Cardiac muscle cell (in vitro differentiated cells and primary cell): Measurements from ENCODE around the gene PPP1CC. TPM values are rescaled to one million over a fixed set of nuclear protein-coding genes. Genes with fewer than 3 reads are reported as not detected.

Experiments
- DNase-seq, 2 donors: peaks; one replicate each; pipeline versions ENCODE4 v3.0.0 to v3.0.0-alpha.2; 2010 to 2017; ENCODE audit warnings: low read depth in 1 of 2, low spot score in 1 of 2
- H3K27ac ChIP-seq: fragments of 200-600 bp; sonication (generic); 2 replicates; pipeline ENCODE4 v1.5.1; 2016
- H3K27me3 ChIP-seq: fragments of 200-600 bp; sonication (generic); 2 replicates; pipeline ENCODE4 v1.6.0; 2016; ENCODE audit warnings: control low read depth
- H3K36me3 ChIP-seq: fragments of 200-600 bp; sonication (generic); 2 replicates; pipeline ENCODE4 v1.5.1; 2016; ENCODE audit warnings: control low read depth
- H3K4me1 ChIP-seq: fragments of 200-600 bp; sonication (generic); 2 replicates; pipeline ENCODE4 v1.8.1; 2017; ENCODE audit warnings: low read depth, mild to moderate bottlenecking, mixed run types
- H3K4me3 ChIP-seq: fragments of 200-600 bp; sonication (generic); 2 replicates; pipeline ENCODE4 v1.5.1; 2016; ENCODE audit warnings: mild to moderate bottlenecking
- H3K9me3 ChIP-seq: fragments of 200-600 bp; sonication (generic); 2 replicates; pipeline ENCODE4 v1.5.1; 2017; ENCODE audit warnings: low read depth, mild to moderate bottlenecking, control low read depth
- CTCF ChIP-seq: IDR thresholded peaks from 2 replicates; pipeline ENCODE4 v1.5.1; 2012; ENCODE audit warnings: low read depth, mild to moderate bottlenecking, low read length
- polyA plus RNA-seq: library from polyadenylated mRNA; unstranded; fragments of >200 nt; fragmentation: Nextera tagmentation; extraction: Ambion mirVana; gene quantifications from 2 replicates; pipeline ENCODE4 v1.2.1, GENCODE V29; 2016
- total RNA-seq: library from RNA; depleted of rRNA; stranded (reverse); fragments of >200 nt; gene quantifications from 2 replicates; pipeline ENCODE4 v1.2.3, GENCODE V29; 2016

Gene PPP1CC
- total and polyA plus RNA-seq, 2 experiments from 2014 or later = 85.2 to 150 TPM

- Histone ChIP-seq H3K27ac (no peak overlapping the region), H3K4me1 (no peaks in the 10 kb centered on the region), H3K27me3 (no peaks in the 10 kb centered on the region), H3K4me3 (no peak overlapping the region), H3K9me3 (no peaks in the 10 kb centered on the region), H3K36me3 (no peaks in the 10 kb centered on the region)
- TF ChIP-seq CTCF = no peak
- peak in 1 of 2 donors; percentile 51 for DNase-seq
Measured at GRCh38 chr12:110754101-110754793, 11.6 kb upstream of the PPP1CC start.

- Histone ChIP-seq H3K9me3 (no peaks in the 10 kb centered on the region), H3K36me3 (no peaks in the 10 kb centered on the region), H3K4me1 (no peaks in the 10 kb centered on the region), H3K27me3 (no peaks in the 10 kb centered on the region), H3K27ac (no peak overlapping the region), H3K4me3 (no peak overlapping the region)
- DNase-seq = peak in 1 of 2 donors; percentile 39
- TF ChIP-seq CTCF = no peak
Measured at GRCh38 chr12:110750784-110751461, 8.2 kb upstream of the PPP1CC start.

GRCh38 chr12:110746550-110746949, 3.9 kb upstream of the PPP1CC start:
- Histone ChIP-seq H3K4me3 (no peak overlapping the region), H3K27me3 (no peaks in the 10 kb centered on the region), H3K4me1 (peaks cover 10% of the 10 kb centered on the region), H3K36me3 (no peaks in the 10 kb centered on the region), H3K9me3 (no peaks in the 10 kb centered on the region), H3K27ac (no peak overlapping the region)
- TF ChIP-seq CTCF = no peak
- DNase-seq = no peak

- peaks cover 16% of the 10 kb centered on the region for H3K4me1 ChIP-seq
- no peaks in the 10 kb centered on the region for H3K9me3 ChIP-seq
- no peak for TF ChIP-seq CTCF
- H3K4me3 ChIP-seq = no peak overlapping the region
- peak in 1 of 2 donors; percentile 61 for DNase-seq
- H3K27ac ChIP-seq = no peak overlapping the region
- no peaks in the 10 kb centered on the region for H3K36me3 ChIP-seq
- H3K27me3 ChIP-seq = no peaks in the 10 kb centered on the region
Measured at GRCh38 chr12:110745542-110746284, 3.0 kb upstream of the PPP1CC start.

GRCh38 chr12:110744601-110745264, 2.0 kb upstream of the PPP1CC start:
- TF ChIP-seq CTCF = no peak
- Histone ChIP-seq H3K4me3 (no peak overlapping the region), H3K27me3 (no peaks in the 10 kb centered on the region), H3K4me1 (peaks cover 26% of the 10 kb centered on the region), H3K9me3 (no peaks in the 10 kb centered on the region), H3K36me3 (no peaks in the 10 kb centered on the region), H3K27ac (no peak overlapping the region)
- DNase-seq = no peak
